ENCODE measurements around the gene RBP3. TPM values are rescaled to one million over a fixed set of nuclear protein-coding genes. Genes with fewer than 3 reads are reported as not detected.

Gene RBP3
- total and polyA plus RNA-seq, 2 of the 4 experiments (the other 2 are of a cell fraction), result not detected

DNA sequence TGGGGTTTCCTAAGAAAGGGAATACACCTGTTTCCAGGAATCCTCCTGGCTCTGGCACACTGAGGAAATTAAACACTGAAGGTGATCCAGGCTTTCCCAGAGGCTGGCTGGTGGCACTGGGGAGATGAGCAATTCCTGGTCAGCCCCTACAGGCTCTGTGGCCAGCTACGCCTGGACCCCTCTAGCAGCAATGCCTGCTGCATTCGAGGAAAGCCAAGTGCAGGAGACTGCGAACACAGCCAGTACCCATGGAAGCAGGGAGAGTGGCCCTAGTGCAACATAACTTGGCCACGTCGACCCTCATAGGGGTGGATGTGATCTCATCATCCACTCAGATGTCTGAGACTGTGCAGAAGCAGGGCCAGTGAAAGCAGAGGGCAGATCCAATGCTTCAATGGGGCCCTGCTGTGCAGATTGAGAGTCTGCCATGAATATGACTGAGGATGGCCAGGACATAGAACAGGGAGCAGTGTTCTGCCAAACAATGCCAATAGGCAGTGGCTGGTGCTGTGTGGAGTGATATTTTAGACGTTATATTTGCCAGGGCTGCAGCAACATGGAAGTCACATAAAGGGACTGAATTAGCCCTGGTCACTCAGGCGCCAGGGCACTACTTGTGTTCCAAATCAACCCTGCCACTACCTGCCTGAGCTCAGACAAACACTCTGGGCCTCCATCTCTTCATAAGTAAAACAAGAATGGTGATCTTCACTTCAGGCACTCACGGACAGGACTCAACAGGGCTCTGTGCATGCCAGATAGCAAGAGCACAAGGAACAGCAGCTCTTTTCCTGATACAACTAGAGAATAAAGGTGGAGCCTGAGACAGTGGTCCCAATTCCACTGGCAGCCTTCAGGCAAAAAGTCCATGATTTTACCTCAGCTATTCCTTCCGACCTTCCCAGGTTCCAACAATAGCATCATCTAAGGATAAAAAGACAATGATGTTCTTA, 33.5 kb downstream of the RBP3 start:
- no peak overlapping the region for H2BK20ac ChIP-seq (ENCODE audit: low read depth, low read length)
- ATAC-seq (ENCODE audit: low read depth), result no peak
- 70% methylated on average over 4 of the region's 9 CpGs; no CpG with 5 or more reads in 1 of the 2 experiments for WGBS, 2 experiments (ENCODE audit: extremely low coverage in 2 of 2, insufficient read length in 1 of 2)
- BruUV-seq (replicated peaks), result no TSS peak
- H2BK5ac ChIP-seq (ENCODE audit: low read depth, low read length, poor library complexity, severe bottlenecking), result no peak overlapping the region
- no peak overlapping the region for H3K56ac ChIP-seq (ENCODE audit: extremely low read depth, insufficient read depth, low read length)
- H2AFZ ChIP-seq (replicated peaks; ENCODE audit: low read length, poor library complexity), result no peak overlapping the region
- intact Hi-C loops (cut with micrococcal nuclease) (no loop called here), dilution Hi-C loops (cut with HindIII; ENCODE audit: low sequenced_read_pairs, unreplicated experiment) (no loop called here), in situ Hi-C loops (cut with MboI; ENCODE audit: low sequenced_read_pairs) (loop anchor here (5.0 to 10.0 kb wide), 2 partner anchors 1099 to 1277 kb away; no protein-coding TSS in a partner anchor)
- no peaks in the 10 kb centered on the region for H3K79me1 ChIP-seq (ENCODE audit: low read depth in 1 of 2, low read length in 2 of 2)
- no peak for DNase-seq
- no peaks in the 10 kb centered on the region for H4K20me1 ChIP-seq (ENCODE audit: insufficient read depth, low read length)
- no peak overlapping the region for H3K4ac ChIP-seq (ENCODE audit: low read depth, low read length)
- H3K4me2 ChIP-seq (ENCODE audit: low read depth, low read length), result no peak overlapping the region
- H3K4me1 ChIP-seq (ENCODE audit: control insufficient read depth, insufficient read depth, low read length), result peaks cover 2% of the 10 kb centered on the region; the same call in 1 of the 2 replicates
- H2AK9ac ChIP-seq (replicated peaks; ENCODE audit: low read depth, low read length, poor library complexity), result no peak overlapping the region
- H3K9me1 ChIP-seq (ENCODE audit: insufficient read depth, low read length), result no peaks in the 10 kb centered on the region; the same call in 1 of the 2 replicates
- POLR2A ChIA-PET (ENCODE audit: unreplicated experiment), result no interaction called here
- H4K8ac ChIP-seq (ENCODE audit: low read depth in 2 of 2, low read length in 2 of 2), result no peak overlapping the region
- H2BK120ac ChIP-seq (ENCODE audit: low read depth, low read length), result no peak overlapping the region
- no peak overlapping the region for H3K27ac ChIP-seq (ENCODE audit: insufficient read depth, low read length)
- H3K9me3 ChIP-seq (ENCODE audit: control insufficient read depth, insufficient read depth, low read length), result no peaks in the 10 kb centered on the region
- H3K18ac ChIP-seq (ENCODE audit: low read depth, low read length), result no peak overlapping the region
- CTCF ChIA-PET, result interaction anchor here (0.8 kb wide), 1 partner anchor 21 kb away, joined by 3 read pairs; no protein-coding TSS in a partner anchor
- H4K5ac ChIP-seq (ENCODE audit: low read depth, low read length), result no peak overlapping the region
- no peak overlapping the region for H2BK15ac ChIP-seq (ENCODE audit: low read depth, low read length)
- H3K4me3 ChIP-seq (ENCODE audit: insufficient read depth, low read depth, low read length), result no peak overlapping the region
- H3K23ac ChIP-seq (ENCODE audit: low read depth, low read length), result no peak overlapping the region
- no peak overlapping the region for H3K9ac ChIP-seq (ENCODE audit: low read depth, low read length)
- no peak overlapping the region for H4K91ac ChIP-seq (ENCODE audit: insufficient read depth, low read depth, low read length)
- H3K36me3 ChIP-seq (ENCODE audit: control insufficient read depth, insufficient read depth, low read length), result no peaks in the 10 kb centered on the region
- H3K27me3 ChIP-seq (ENCODE audit: control insufficient read depth, insufficient read depth, low read length), result peaks cover 52% of the 10 kb centered on the region
- H2AK5ac ChIP-seq (ENCODE audit: low read depth, low read length), result no peak overlapping the region
- no peak overlapping the region for H3K14ac ChIP-seq (replicated peaks; ENCODE audit: low read depth, low read length)
- TF ChIP-seq, protein P1, sequence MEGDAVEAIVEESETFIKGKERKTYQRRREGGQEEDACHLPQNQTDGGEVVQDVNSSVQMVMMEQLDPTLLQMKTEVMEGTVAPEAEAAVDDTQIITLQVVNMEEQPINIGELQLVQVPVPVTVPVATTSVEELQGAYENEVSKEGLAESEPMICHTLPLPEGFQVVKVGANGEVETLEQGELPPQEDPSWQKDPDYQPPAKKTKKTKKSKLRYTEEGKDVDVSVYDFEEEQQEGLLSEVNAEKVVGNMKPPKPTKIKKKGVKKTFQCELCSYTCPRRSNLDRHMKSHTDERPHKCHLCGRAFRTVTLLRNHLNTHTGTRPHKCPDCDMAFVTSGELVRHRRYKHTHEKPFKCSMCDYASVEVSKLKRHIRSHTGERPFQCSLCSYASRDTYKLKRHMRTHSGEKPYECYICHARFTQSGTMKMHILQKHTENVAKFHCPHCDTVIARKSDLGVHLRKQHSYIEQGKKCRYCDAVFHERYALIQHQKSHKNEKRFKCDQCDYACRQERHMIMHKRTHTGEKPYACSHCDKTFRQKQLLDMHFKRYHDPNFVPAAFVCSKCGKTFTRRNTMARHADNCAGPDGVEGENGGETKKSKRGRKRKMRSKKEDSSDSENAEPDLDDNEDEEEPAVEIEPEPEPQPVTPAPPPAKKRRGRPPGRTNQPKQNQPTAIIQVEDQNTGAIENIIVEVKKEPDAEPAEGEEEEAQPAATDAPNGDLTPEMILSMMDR (conservative IDR thresholded peaks at IDR 0.05; ENCODE audit: low read depth, low read length), result no peak
- TF ChIP-seq RAD21 (IDR thresholded peaks at IDR 0.05; ENCODE audit: low read length) (no peak), POLR2A (IDR thresholded peaks at IDR 0.05; ENCODE audit: low read depth, low read length) (no peak), MAFK (IDR thresholded peaks at IDR 0.05; ENCODE audit: low read depth, low read length) (no peak), RCOR1 (IDR thresholded peaks at IDR 0.05; ENCODE audit: insufficient replicate concordance, low read length) (no peak), FOS (IDR thresholded peaks at IDR 0.05; ENCODE audit: low read depth, low read length) (no peak), MXI1 (IDR thresholded peaks at IDR 0.05; ENCODE audit: borderline replicate concordance, low read depth, low read length) (no peak), BHLHE40 (IDR thresholded peaks at IDR 0.05; ENCODE audit: low read depth, low read length) (no peak), MAZ (IDR thresholded peaks at IDR 0.05; ENCODE audit: borderline replicate concordance, low read depth, low read length) (no peak), SMC3 (IDR thresholded peaks at IDR 0.05; ENCODE audit: low read depth, low read length) (no peak), CEBPB (IDR thresholded peaks at IDR 0.05; ENCODE audit: low read depth, low read length) (no peak), CHD1 (IDR thresholded peaks at IDR 0.05; ENCODE audit: low read depth, low read length) (no peak), RFX5 (IDR thresholded peaks at IDR 0.05; ENCODE audit: low read depth, low read length) (no peak)
- TF ChIP-seq, protein P2, sequence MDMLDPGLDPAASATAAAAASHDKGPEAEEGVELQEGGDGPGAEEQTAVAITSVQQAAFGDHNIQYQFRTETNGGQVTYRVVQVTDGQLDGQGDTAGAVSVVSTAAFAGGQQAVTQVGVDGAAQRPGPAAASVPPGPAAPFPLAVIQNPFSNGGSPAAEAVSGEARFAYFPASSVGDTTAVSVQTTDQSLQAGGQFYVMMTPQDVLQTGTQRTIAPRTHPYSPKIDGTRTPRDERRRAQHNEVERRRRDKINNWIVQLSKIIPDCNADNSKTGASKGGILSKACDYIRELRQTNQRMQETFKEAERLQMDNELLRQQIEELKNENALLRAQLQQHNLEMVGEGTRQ (IDR thresholded peaks at IDR 0.05; ENCODE audit: low read depth, low read length), result no peak

All from IMR-90 (cell line).